Body of pancreas (tissue), 4 donors: ENCODE results near the gene IPO5. TPM values are rescaled to one million over a fixed set of nuclear protein-coding genes. Genes with fewer than 3 reads are reported as not detected.
A peak's percentile ranks its signal among the peaks of the same experiment; 100 is the strongest.

Experiments used
- ATAC-seq: fragments of 150-250 bp; one replicate; pipeline ENCODE4 v1.9.1; 2016
- DNase-seq, 4 donors: peaks; one replicate each; pipeline ENCODE4 v3.0.0-alpha.2; 2019
- H3K27ac ChIP-seq, 4 donors: fragments of 200-600 bp; sonication (generic); 1 replicate in 3 of 4; 2 replicates in 1 of 4; pipeline versions ENCODE4 v1.5.1 to v1.6.1; 2016 to 2019; ENCODE audit warnings: mild to moderate bottlenecking in 1 of 4, mixed read lengths in 1 of 4, moderate library complexity in 1 of 4
- H3K27me3 ChIP-seq, 2 donors: fragments of 200-600 bp; sonication (generic); one replicate each; pipeline ENCODE4 v1.6.0; 2016; ENCODE audit warnings: mild to moderate bottlenecking in 1 of 2
- H3K36me3 ChIP-seq, 2 donors: fragments of 200-600 bp; sonication (generic); replicated peaks in 1 of 2; 2 replicates each; pipeline ENCODE4 v1.5.1; 2016; ENCODE audit warnings: low read depth in 2 of 2; ENCODE audit not compliant: insufficient read depth in 1 of 2
- H3K4me1 ChIP-seq: fragments of 200-600 bp; sonication (generic); one replicate; pipeline ENCODE4 v1.6.0; 2016
- H3K4me3 ChIP-seq, 2 donors: fragments of 200-600 bp; sonication (generic); 1 replicate in 1 of 2; 2 replicates in 1 of 2; pipeline ENCODE4 v1.5.1; 2016 to 2019
- H3K9me3 ChIP-seq, 3 donors: fragments of 200-600 bp; sonication (generic); 1 replicate in 2 of 3; 2 replicates in 1 of 3; pipeline ENCODE4 v1.5.1; 2016
- POLR2A ChIP-seq, 3 donors: fragments of 450-650 bp; IDR thresholded peaks; one replicate each; pipeline ENCODE4 v1.6.1; 2016; ENCODE audit warnings: antibody characterized with exemption in 3 of 3, mild to moderate bottlenecking in 2 of 3
- WGBS, 2 donors: methylation state at CpG; one replicate each; pipeline ENCODE4 v1.1.5; 2017; 5-methylcytosine and 5-hydroxymethylcytosine counted together
- intact Hi-C: fragments of 100-400 bp; cut with DNase I; formaldehyde crosslinking; loops from one replicate; pipeline ENCODE4 v1.15.1; 2023
- total RNA-seq, 2 donors: library from RNA; depleted of rRNA; stranded (reverse); fragments of >200 nt; gene quantifications; one replicate each; pipeline ENCODE4 v1.1.0, GENCODE V29; 2016
- TF ChIP-seq, protein P1 (sequence below), 7 experiments: fragments of 450-650 bp in 4 of 7; fragments of 200-600 bp in 3 of 7; sonication (generic) in 3 of 7; IDR thresholded peaks; one replicate each; pipeline ENCODE4 v1.5.1; 2016 to 2019; ENCODE audit warnings: antibody characterized with exemption in 7 of 7

Gene IPO5
- total RNA-seq, 2 donors from 2014 or later, result 84.0 to 96.8 TPM

DNA sequence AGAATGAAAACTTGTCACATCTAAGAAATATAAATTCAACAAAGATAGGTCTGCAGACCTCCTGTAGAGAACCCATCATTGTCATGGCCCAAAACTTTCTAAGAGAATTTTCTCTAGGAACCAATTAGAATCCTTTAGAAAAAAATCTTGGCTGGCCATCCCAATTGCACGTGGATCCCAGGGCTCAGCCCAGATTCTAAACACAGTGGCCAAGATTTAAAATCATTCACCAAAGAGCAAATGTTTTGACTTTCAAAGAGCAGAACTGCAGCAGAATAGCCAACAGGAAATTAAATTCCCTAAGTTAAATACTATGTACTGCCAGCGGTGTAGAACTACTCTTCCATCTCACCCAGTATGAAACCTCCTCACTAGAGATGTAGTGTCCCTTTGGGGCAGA is 21.3 kb downstream of the IPO5 start:
- Histone ChIP-seq H3K27me3 (no peaks in the 10 kb centered on the region), H3K9me3 (no peaks in the 10 kb centered on the region), H3K4me3 (no peak overlapping the region), H3K27ac (no peak overlapping the region), H3K36me3 (no peaks in the 10 kb centered on the region), H3K4me1 (peaks cover 12% of the 10 kb centered on the region)
- WGBS, 2 donors, result 55 to 58% methylated on average over 2 of the region's 2 CpGs
- intact Hi-C loops, result no loop called here
- no peak for TF ChIP-seq POLR2A (IDR thresholded peaks at IDR 0.05)
- TF ChIP-seq, protein P1, sequence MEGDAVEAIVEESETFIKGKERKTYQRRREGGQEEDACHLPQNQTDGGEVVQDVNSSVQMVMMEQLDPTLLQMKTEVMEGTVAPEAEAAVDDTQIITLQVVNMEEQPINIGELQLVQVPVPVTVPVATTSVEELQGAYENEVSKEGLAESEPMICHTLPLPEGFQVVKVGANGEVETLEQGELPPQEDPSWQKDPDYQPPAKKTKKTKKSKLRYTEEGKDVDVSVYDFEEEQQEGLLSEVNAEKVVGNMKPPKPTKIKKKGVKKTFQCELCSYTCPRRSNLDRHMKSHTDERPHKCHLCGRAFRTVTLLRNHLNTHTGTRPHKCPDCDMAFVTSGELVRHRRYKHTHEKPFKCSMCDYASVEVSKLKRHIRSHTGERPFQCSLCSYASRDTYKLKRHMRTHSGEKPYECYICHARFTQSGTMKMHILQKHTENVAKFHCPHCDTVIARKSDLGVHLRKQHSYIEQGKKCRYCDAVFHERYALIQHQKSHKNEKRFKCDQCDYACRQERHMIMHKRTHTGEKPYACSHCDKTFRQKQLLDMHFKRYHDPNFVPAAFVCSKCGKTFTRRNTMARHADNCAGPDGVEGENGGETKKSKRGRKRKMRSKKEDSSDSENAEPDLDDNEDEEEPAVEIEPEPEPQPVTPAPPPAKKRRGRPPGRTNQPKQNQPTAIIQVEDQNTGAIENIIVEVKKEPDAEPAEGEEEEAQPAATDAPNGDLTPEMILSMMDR (IDR thresholded peaks at IDR 0.05), result no peak
- DNase-seq (no peak), ATAC-seq (no peak)

DNA sequence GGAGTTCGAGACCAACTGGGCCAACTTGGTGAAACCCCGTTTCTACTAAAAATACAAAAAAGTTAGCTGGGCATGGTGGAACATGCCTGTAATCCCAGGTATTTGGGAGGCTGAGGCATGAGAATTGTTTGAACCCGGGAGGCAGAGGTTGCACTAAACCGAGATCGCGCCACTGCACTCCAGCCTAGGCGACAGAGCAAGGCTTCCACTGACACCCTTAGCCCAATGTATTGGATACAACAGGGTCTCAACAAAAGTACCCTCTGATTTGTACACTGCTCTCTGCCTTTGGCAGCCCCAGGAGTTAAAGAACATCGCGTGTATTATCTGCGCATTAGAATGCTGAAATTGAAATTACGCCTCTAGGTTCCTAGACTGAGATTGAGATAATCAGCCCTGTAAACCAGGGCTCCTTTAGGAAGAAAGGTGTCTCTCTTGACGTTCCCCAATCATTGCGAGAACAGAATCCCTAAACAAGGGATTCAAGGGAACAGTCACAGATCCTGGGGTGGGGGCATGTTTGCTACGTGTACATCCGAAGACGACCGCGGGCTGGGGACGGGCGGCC is 21.9 kb downstream of the IPO5 start:
- no peaks in the 10 kb centered on the region for H3K9me3 ChIP-seq
- TF ChIP-seq, protein P1 (IDR thresholded peaks at IDR 0.05), result no peak
- TF ChIP-seq POLR2A (IDR thresholded peaks at IDR 0.05), result no peak
- H3K4me3 ChIP-seq, result peak overlapping the region; percentile 46 to 75
- peaks cover 16% of the 10 kb centered on the region for H3K4me1 ChIP-seq
- no peak for ATAC-seq
- intact Hi-C loops, result no loop called here
- H3K27me3 ChIP-seq, result no peaks in the 10 kb centered on the region
- 4 to 15% methylated on average over 5 to 20 of the region's 20 CpGs for WGBS, 2 donors
- H3K27ac ChIP-seq, result peak overlapping the region; percentile 85 to 99 (median 96)
- no peak for DNase-seq
- H3K36me3 ChIP-seq, result no peaks in the 10 kb centered on the region

DNA sequence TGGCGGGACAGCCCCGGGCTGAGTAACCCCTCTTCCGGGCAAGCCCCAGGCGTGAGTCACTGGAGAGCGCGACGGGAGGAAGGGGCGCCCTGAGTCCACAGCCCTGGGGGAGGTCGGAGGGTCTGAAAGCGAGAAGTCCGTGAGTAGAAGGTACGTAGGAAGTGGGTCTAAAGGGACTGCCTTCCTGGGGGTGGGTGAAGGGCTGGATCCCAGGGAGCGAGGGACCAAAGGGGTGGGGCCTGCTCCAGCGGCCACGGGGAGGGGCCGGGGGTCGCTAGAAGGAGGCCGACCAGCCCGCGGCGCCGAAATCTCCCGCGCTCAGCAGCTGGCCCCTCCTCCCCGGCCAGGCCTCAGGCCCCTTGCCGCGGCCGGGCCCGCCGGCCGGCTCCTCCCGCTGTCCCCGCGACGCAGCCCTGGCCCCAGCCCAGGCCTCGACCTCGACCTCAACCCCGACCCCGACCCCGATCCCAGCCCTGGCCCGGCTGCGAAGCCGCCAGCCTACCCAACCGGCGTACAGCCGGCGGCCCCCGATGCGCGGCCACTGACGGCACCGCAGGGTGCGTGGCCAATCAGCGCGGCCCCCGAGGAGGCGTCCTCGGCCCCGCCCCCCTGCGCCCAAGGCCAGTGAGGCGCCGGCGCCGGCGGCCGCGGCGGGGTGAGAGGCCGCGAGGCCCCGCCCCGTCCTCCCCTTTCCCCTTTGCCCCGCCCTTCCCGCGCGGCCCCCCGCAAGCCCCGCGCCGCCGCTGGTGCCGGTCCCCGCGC is 22.6 kb downstream of the IPO5 start:
- ATAC-seq, result peak; percentile 93
- TF ChIP-seq, protein P1 (IDR thresholded peaks at IDR 0.05), result peak in 1 of 7 experiments; percentile 13
- peak; percentile 85 to 98 (median 87) for TF ChIP-seq POLR2A (IDR thresholded peaks at IDR 0.05)
- intact Hi-C loops, result no loop called here

DNA sequence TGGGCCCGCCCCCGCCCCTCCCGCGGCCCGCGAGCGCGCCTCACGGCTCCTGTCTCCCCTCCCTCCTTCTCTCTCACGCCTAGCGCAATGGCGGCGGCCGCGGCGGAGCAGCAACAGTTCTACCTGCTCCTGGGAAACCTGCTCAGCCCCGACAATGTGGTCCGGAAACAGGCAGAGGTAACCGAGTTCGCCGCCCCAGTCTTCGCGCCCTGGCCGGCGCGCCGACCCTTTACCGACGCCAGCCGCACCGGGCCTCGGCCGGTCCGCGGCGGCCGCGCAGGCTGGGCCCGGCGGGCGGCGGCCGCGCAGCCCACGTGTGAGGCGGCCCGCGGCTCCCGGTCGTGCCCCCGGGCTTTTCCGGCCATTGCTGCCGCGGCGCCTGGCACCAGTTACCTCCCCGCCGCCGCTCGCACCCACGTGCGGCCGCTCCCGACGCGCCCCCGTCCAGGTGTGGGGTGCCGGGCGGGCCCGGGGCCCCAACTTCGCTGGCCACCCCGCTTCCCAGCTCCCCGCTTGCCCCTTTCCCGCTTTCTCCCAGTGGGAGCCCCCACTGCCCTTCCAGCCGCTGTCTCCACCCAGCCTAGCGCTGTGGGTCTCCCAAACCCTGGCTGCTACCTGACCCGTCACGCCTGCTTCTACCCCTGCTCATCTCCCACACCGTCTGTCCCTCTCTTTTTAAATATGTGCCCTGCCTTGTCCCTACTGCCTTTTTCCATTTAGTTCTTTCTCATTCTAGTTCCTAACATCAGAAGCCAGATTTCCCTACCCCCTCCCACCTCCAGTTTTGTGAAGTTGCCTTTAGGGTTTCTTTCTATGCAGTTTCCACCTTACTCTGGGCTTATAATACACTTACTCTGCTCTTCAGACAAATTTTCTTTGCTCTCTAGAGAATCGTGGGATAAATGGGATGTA is 23.4 kb downstream of the IPO5 start:
- no peaks in the 10 kb centered on the region for H3K36me3 ChIP-seq
- 0 to 2% methylated on average over 21 to 52 of the region's 79 CpGs for WGBS, 2 donors
- no peaks in the 10 kb centered on the region for H3K9me3 ChIP-seq
- peak overlapping the region; percentile 85 to 99 (median 96) for H3K27ac ChIP-seq
- H3K4me1 ChIP-seq, result peaks cover 28% of the 10 kb centered on the region
- H3K4me3 ChIP-seq, result peak overlapping the region; percentile 24 to 83
- intact Hi-C loops, result no loop called here
- TF ChIP-seq, protein P1 (IDR thresholded peaks at IDR 0.05), result no peak
- TF ChIP-seq POLR2A (IDR thresholded peaks at IDR 0.05), result peak in 1 of 3 donors; percentile 45
- no peaks in the 10 kb centered on the region for H3K27me3 ChIP-seq
- peak in 1 of 4 donors; percentile 38 for DNase-seq
- peak; percentile 45 for ATAC-seq

More for the DNA sequence above, 22.6 kb downstream of the IPO5 start:
- peaks cover 21% of the 10 kb centered on the region for H3K4me1 ChIP-seq
- peak overlapping the region; percentile 85 to 99 (median 96) for H3K27ac ChIP-seq
- WGBS, 2 donors, result 0% methylated on average over 21 to 56 of the region's 84 CpGs
- H3K9me3 ChIP-seq, result no peaks in the 10 kb centered on the region
- H3K36me3 ChIP-seq, result no peaks in the 10 kb centered on the region
- no peaks in the 10 kb centered on the region for H3K27me3 ChIP-seq
- peak overlapping the region; percentile 46 to 75 for H3K4me3 ChIP-seq
- peak; percentile 92 to 96 (median 93) for DNase-seq
